Left colon (tissue), 2 donors: ENCODE results near the gene TCTN1. TPM values are rescaled to one million over a fixed set of nuclear protein-coding genes. Genes with fewer than 3 reads are reported as not detected.
A peak's percentile ranks its signal among the peaks of the same experiment; 100 is the strongest.

Experiments used
- ATAC-seq: fragments of 200-7000 bp; cut with Tn5 transposase; one replicate; pipeline ENCODE4 v1.9.1; 2020; ENCODE audit warnings: mild to moderate bottlenecking, moderate library complexity
- DNase-seq, 2 donors: peaks; one replicate each; pipeline ENCODE4 v3.0.0-alpha.2; 2020
- intact Hi-C, 2 donors: fragments of 100-400 bp; cut with DNase I in 1 of 2; cut with micrococcal nuclease in 1 of 2; formaldehyde crosslinking; loops; one replicate each; pipeline versions ENCODE4 v1.11.2 to v1.14.0; 2022; cut with DNase I, micrococcal nuclease
- total RNA-seq, 2 donors: library from RNA; stranded (reverse); fragmentation: NEBNext Ultra II Directional; extraction: Animal tissue kit (Norgen Biotek cat#: 25700); gene quantifications; one replicate each; pipeline ENCODE4 v1.2.1, GENCODE V29; 2021
- donor health status: DM: no; HTN: no; CAD: no.
- donor health status: DM: yes; HTN: yes; CAD: no.

TCTN1 gene
- total RNA-seq, 2 donors from 2014 or later = 8.0 to 9.1 TPM

DNA sequence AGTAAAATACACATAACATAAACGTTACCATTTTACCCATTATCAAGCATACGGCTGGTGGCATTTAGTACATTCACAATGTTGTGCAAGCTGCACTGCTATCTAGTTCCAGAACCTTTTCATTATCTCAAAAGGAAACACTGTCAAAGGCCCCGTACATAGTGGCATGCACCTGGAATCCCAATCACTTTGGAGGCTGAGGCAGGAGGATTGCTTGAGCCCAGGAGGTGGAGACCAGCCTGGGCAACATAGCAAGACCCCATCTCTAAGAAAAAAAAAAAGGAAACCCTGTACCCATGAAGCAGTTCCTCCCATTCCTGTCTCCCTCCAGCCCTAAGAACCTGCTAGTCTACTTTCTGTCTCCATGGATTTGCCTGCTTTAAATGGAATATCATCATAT is 82.4 kb downstream of the TCTN1 start:
- ATAC-seq (no peak), DNase-seq (no peak)
- intact Hi-C loops = no loop called here

- DNase-seq (no peak), ATAC-seq (no peak)
- intact Hi-C loops = no loop called here
Observed at GRCh38 chr12:110697236-110697635, 83.3 kb downstream of the TCTN1 start.

DNA sequence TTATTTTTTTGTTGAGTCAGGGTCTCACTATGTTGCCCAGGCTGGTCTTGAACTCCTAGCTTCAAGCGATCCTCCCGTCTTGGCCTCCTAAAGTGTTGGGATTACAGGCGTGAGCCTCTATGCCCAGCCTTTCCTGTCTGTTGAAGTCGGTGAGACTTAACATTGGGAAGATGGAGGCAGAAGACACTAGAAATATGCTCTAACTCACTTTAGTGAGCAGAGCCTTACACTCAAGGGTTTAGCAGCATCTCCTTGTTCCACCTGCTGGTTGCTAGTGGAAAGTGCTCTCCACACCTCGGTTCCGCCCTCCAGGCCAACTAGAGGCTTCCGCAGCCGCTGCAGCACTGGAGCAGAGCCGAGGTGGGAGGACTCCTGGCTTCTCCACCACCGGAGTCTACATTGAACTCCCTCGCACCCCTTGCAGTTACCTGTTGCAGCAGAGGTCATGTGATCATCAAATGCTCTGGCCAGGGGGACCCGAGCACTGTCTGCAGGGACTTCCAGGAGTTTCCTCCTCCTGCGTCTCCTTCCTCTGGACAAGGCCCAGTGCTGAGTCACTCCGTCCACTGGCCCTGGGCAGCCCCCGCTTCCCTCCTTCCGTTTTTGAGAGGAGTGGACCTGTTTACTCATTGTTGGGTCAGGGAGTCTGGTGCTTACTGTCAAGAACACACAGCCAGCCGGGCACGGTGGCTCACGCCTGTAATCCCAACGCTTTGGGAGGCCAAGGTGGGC is 84.4 kb downstream of the TCTN1 start:
- intact Hi-C loops = no loop called here
- peak; percentile 99 for ATAC-seq
- peak; percentile 69 to 77 for DNase-seq

Other genes starting within 250 kb of the TCTN1 start
- gene ANAPC7, start 210.4 kb upstream of the TCTN1 start, total RNA-seq = 10 to 100 TPM; 27.3 to 31.1 TPM
- 100 to 1,000 TPM; 276 to 284 TPM for gene ARPC3, start 163.8 kb upstream of the TCTN1 start, total RNA-seq
- 10 to 100 TPM in 1 of 2 donors, 1 to 10 TPM in 1; 8.1 to 10.2 TPM for gene GPN3, start 145.9 kb upstream of the TCTN1 start, total RNA-seq
- 1 to 10 TPM; 1.5 to 1.6 TPM for gene FAM216A, start 145.3 kb upstream of the TCTN1 start, total RNA-seq
- 100 to 1,000 TPM in 1 of 2 donors, 10 to 100 TPM in 1; 99.0 to 114 TPM for gene VPS29, start 112.0 kb upstream of the TCTN1 start, total RNA-seq
- under 1 TPM; 0.25 to 0.37 TPM for gene RAD9B, start 111.8 kb upstream of the TCTN1 start, total RNA-seq
- gene PPTC7, start 30.8 kb upstream of the TCTN1 start, total RNA-seq = 10 to 100 TPM; 30.7 to 32.4 TPM
- 1 to 10 TPM; 1.4 to 3.0 TPM for gene HVCN1, start 75.0 kb downstream of the TCTN1 start, total RNA-seq
- gene PPP1CC, start 128.8 kb downstream of the TCTN1 start, total RNA-seq = 100 to 1,000 TPM; 165 to 178 TPM
- gene CCDC63, start 232.9 kb downstream of the TCTN1 start, total RNA-seq = not detected